ENCODE measurements around the gene DRC7. TPM values are rescaled to one million over a fixed set of nuclear protein-coding genes. Genes with fewer than 3 reads are reported as not detected.

DRC7 gene
- total RNA-seq, 1 experiment from 2014 or later, result not detected

DNA sequence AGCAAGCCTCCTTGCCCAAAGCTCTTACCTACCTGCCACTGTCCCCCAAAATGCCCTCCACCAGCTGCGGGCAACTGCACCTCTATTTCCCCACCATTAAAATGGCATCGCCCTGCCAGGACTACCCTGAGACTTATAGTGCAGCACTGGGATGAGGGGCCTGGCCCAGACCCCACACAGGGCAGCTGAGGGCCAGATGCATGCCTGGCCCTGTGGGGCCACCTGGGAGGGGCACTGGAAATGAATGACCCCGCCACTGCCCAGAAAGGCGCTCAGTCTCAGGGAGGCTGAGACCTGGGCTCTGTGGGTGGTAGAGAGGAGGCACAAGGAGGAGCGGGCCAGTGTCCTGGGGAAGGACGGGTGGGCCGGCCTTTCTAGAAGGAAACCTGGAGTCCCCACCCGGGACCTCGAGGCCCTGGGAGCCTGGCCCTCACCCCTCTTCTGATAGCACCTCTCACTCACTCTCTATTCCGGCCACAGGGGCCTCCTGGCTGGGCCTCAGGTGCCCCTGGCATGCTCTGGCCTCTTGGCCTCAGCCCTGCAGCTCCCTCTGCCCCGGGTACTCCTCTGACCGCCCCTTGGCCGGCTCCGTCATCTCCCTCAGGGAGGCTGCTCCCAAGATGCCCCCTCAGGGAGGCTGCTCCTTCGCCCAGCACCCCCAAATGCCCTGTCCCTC is 67.9 kb downstream of the DRC7 start:
- Histone ChIP-seq H3K36me3 (ENCODE audit: control insufficient read depth, insufficient read depth, low read length) (no peaks in the 10 kb centered on the region), H3K9me3 (ENCODE audit: control insufficient read depth, insufficient read depth, low read depth, low read length) (no peaks in the 10 kb centered on the region), H3K27me3 (ENCODE audit: control insufficient read depth, insufficient read depth, low read length) (no peaks in the 10 kb centered on the region), H3K27ac (ENCODE audit: low read length) (no peak overlapping the region), H3K4me1 (ENCODE audit: control insufficient read depth, insufficient read depth, low read length) (no peaks in the 10 kb centered on the region), H3K4me3 (ENCODE audit: low read depth in 2 of 2, low read length in 2 of 2) (no peak overlapping the region)
- BruUV-seq (replicated peaks), result no TSS peak
- DNase-seq (ENCODE audit: low read depth, low spot score), result no peak
- TF ChIP-seq REST (IDR thresholded peaks at IDR 0.05; ENCODE audit: insufficient read depth in 1 of 2, low read depth in 2 of 2, low read length in 1 of 2) (no peak), POLR2AphosphoS5 (IDR thresholded peaks at IDR 0.05; ENCODE audit: low read depth, low read length) (no peak), TCF7L2 (IDR thresholded peaks at IDR 0.05; ENCODE audit: low read depth, low read length) (no peak), CTCF (IDR thresholded peaks at IDR 0.05) (no peak), SIN3A (IDR thresholded peaks at IDR 0.05; ENCODE audit: borderline replicate concordance, insufficient read depth, low read depth, low read length) (no peak)
- no peak for ATAC-seq
- in situ Hi-C loops (cut with HindIII; ENCODE audit: low pct_unique_long_range_greater_than_20kb, low sequenced_read_pairs), result no loop called here
- CTCF ChIA-PET, result no interaction called here
- POLR2A ChIA-PET, result no interaction called here
- intact Hi-C loops (cut with micrococcal nuclease; ENCODE audit: unreplicated experiment), result no loop called here

DNA sequence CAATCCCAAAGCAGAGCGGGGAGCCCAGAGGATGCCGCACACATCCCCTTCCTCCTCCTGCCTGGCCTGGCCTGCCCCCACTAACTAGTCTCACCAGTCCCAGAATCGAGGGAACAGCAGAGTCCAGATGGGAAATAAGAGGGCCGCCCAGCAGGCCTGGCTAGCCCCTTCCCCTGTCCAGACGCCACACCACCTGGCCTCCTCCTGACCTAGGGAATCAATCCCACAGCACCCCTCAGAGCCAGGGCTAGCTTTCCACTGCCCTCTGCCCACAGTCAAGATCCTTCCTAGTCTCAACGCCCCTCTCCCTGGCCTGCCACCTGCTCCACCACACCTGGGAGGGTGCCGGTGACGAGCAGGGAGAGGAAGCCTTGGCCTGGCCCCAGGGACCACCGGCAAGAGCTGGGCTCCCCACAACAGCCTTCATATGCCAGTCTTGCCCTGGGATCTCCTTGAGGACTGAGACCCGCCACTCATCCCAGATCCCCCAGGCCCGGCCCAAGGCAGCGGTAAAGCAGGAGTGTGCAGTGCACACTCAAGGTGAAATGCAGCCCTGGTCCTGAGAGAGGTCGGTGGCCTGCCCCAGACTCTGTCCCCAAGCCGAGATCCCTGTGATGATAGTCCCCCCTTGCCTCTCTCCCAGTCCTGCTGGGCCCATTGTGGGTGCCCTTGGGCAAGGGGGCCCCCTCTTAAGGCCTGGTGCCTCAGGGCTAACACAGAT is 68.8 kb downstream of the DRC7 start:
- ChIA-PET CTCF (interaction anchor here (0.5 kb wide), 1 partner anchor 14 kb away, joined by 4 read pairs; no protein-coding TSS in a partner anchor), POLR2A (no interaction called here)
- H3K4me1 ChIP-seq (ENCODE audit: control insufficient read depth, insufficient read depth, low read length), result no peaks in the 10 kb centered on the region
- H3K4me3 ChIP-seq (ENCODE audit: low read depth in 2 of 2, low read length in 2 of 2), result no peak overlapping the region
- DNase-seq (ENCODE audit: low read depth, low spot score) (no peak), ATAC-seq (no peak)
- no peak overlapping the region for H3K27ac ChIP-seq (ENCODE audit: low read length)
- in situ Hi-C loops (cut with HindIII; ENCODE audit: low pct_unique_long_range_greater_than_20kb, low sequenced_read_pairs) (no loop called here), intact Hi-C loops (cut with micrococcal nuclease; ENCODE audit: unreplicated experiment) (no loop called here)
- no peaks in the 10 kb centered on the region for H3K9me3 ChIP-seq (ENCODE audit: control insufficient read depth, insufficient read depth, low read depth, low read length)
- TF ChIP-seq CTCF (IDR thresholded peaks at IDR 0.05) (no peak), TCF7L2 (IDR thresholded peaks at IDR 0.05; ENCODE audit: low read depth, low read length) (no peak)
- no TSS peak for BruUV-seq (replicated peaks)
- no peaks in the 10 kb centered on the region for H3K36me3 ChIP-seq (ENCODE audit: control insufficient read depth, insufficient read depth, low read length)
- no peaks in the 10 kb centered on the region for H3K27me3 ChIP-seq (ENCODE audit: control insufficient read depth, insufficient read depth, low read length)
